PC-3 (cell line): ENCODE results near the gene RTTN. TPM values are rescaled to one million over a fixed set of nuclear protein-coding genes. Genes with fewer than 3 reads are reported as not detected.

Experiments
- ATAC-seq: fragments of 200-7000 bp; cut with Tn5 transposase; 2 replicates; pipeline ENCODE4 v1.9.1; 2020; ENCODE audit warnings: mild to moderate bottlenecking, moderate library complexity
- BruUV-seq: library from RNA; stranded (reverse); fragments of 400-500 nt; replicated peaks from 2 replicates; lab custom pipeline; 2021; lab: Mats Ljungman, UMichigan
- CTCF ChIA-PET: fragments of 300-600 bp; sonication (Branson Sonifier 250); formaldehyde crosslinking; loops from one replicate; lab custom pipeline; 2022; ENCODE audit warnings: antibody characterized with exemption; lab: Charles Lee
- POLR2A ChIA-PET: fragments of 300-600 bp; sonication (Branson Sonifier 250); formaldehyde crosslinking; loops from one replicate; lab custom pipeline; 2022; ENCODE audit warnings: antibody characterized with exemption; ENCODE audit not compliant: unreplicated experiment; lab: Charles Lee
- DNase-seq: peaks from one replicate; pipeline ENCODE4 v3.0.0-alpha.2; 2015
- H2AFZ ChIP-seq: fragments of 300-600 bp; sonication (generic); 2 replicates; pipeline ENCODE4 v1.6.0; 2016; ENCODE audit warnings: antibody characterized with exemption, low read length
- H3F3A ChIP-seq: fragments of 300-600 bp; sonication (generic); one replicate; pipeline ENCODE4 v1.6.0; 2017; ENCODE audit warnings: antibody characterized with exemption, low read length, control low read depth, mild to moderate bottlenecking; ENCODE audit not compliant: unreplicated experiment
- H3K27ac ChIP-seq: fragments of 300-600 bp; sonication (generic); 2 replicates; pipeline ENCODE4 v1.5.1; 2016; ENCODE audit warnings: mild to moderate bottlenecking, low read length
- H3K27me3 ChIP-seq: fragments of 300-600 bp; sonication (generic); 2 replicates; pipeline ENCODE4 v1.6.1; 2016; ENCODE audit warnings: low read length, mixed read lengths
- H3K36me3 ChIP-seq: fragments of 300-600 bp; sonication (generic); 2 replicates; pipeline ENCODE4 v1.6.1; 2016; ENCODE audit warnings: low read depth, mixed run types, low read length, mixed read lengths
- H3K4me1 ChIP-seq: fragments of 300-600 bp; sonication (generic); 2 replicates; pipeline ENCODE4 v1.5.1; 2016; ENCODE audit warnings: low read length; ENCODE audit not compliant: insufficient read depth
- H3K4me2 ChIP-seq: fragments of 300-600 bp; sonication (generic); 2 replicates; pipeline ENCODE4 v1.6.0; 2016; ENCODE audit warnings: low read length
- H3K4me3 ChIP-seq: fragments of 300-600 bp; sonication (generic); 2 replicates; pipeline ENCODE4 v1.5.1; 2016; ENCODE audit warnings: mild to moderate bottlenecking, low read length, mixed read lengths
- H3K79me2 ChIP-seq: fragments of 300-600 bp; sonication (generic); 2 replicates; pipeline ENCODE4 v1.6.1; 2017; ENCODE audit warnings: low read length, mixed read lengths
- H3K9ac ChIP-seq: fragments of 300-600 bp; sonication (generic); 2 replicates; pipeline ENCODE4 v1.6.0; 2016; ENCODE audit warnings: mild to moderate bottlenecking, low read length
- H3K9me2 ChIP-seq: fragments of 300-600 bp; sonication (generic); replicated peaks from 2 replicates; pipeline ENCODE4 v1.6.1; 2016; ENCODE audit warnings: mixed run types, low read length, mixed read lengths
- H3K9me3 ChIP-seq: fragments of 300-600 bp; sonication (generic); 2 replicates; pipeline ENCODE4 v1.6.1; 2016; ENCODE audit warnings: low read length, mixed read lengths
- H4K20me1 ChIP-seq: fragments of 300-600 bp; sonication (generic); 2 replicates; pipeline ENCODE4 v1.6.1; 2016; ENCODE audit warnings: low read length, mixed read lengths
- CTCF ChIP-seq: fragments of 300-600 bp; sonication (generic); conservative IDR thresholded peaks from 2 replicates; pipeline ENCODE4 v1.5.1; 2017; ENCODE audit warnings: antibody characterized with exemption, low read depth, mild to moderate bottlenecking, low read length
- EZH2 ChIP-seq: fragments of 300-600 bp; sonication (generic); IDR thresholded peaks from one replicate; pipeline ENCODE4 v1.6.1; 2017; ENCODE audit warnings: antibody characterized with exemption, mild to moderate bottlenecking, low read length; ENCODE audit not compliant: unreplicated experiment
- EZH2phosphoT487 ChIP-seq: fragments of 300-600 bp; sonication (generic); IDR thresholded peaks from 2 replicates; pipeline ENCODE4 v1.6.1; 2018; ENCODE audit warnings: mild to moderate bottlenecking, antibody characterized with exemption, low read length, borderline replicate concordance
- intact Hi-C: fragments of 100-400 bp; cut with micrococcal nuclease; formaldehyde crosslinking; loops from 2 replicates; pipeline ENCODE4 v1.9.0; 2023
- total RNA-seq: library from RNA; depleted of rRNA; stranded (reverse); fragments of >200 nt; gene quantifications from 2 replicates; pipeline ENCODE4 v1.2.3, GENCODE V29; 2014

The RTTN gene
- total RNA-seq, 1 experiment from 2014 or later, result 24.7 TPM

GRCh38 chr18:70128271-70128670 lies 77.2 kb downstream of the RTTN start:
- TF ChIP-seq EZH2 (no peak), CTCF (no peak), EZH2phosphoT487 (no peak)
- BruUV-seq, result no TSS peak
- ChIA-PET POLR2A (no interaction called here), CTCF (no interaction called here)
- Histone ChIP-seq H3K4me2 (no peak overlapping the region), H3K4me3 (no peak overlapping the region), H3K4me1 (0 out of 2 replicates have a peak, but pooled peaks cover 6% of the 10 kb centered on the region), H3F3A (no peaks in the 10 kb centered on the region), H3K36me3 (peaks cover 2% of the 10 kb centered on the region; the same call in 1 of the 2 replicates), H3K9me3 (no peaks in the 10 kb centered on the region), H3K79me2 (no peaks in the 10 kb centered on the region), H3K27me3 (no peaks in the 10 kb centered on the region), H3K9me2 (no peaks in the 10 kb centered on the region), H3K27ac (no peak overlapping the region), H4K20me1 (no peaks in the 10 kb centered on the region), H2AFZ (no peak overlapping the region), H3K9ac (no peak overlapping the region)
- intact Hi-C loops, result no loop called here
- no peak for ATAC-seq
- DNase-seq, result no peak

GRCh38 chr18:70127359-70127758 lies 78.1 kb downstream of the RTTN start:
- intact Hi-C loops, result no loop called here
- BruUV-seq, result no TSS peak
- no peak for DNase-seq
- Histone ChIP-seq H3K9me3 (no peaks in the 10 kb centered on the region), H3K4me1 (no peaks in the 10 kb centered on the region), H3K4me2 (no peak overlapping the region), H3K27ac (no peak overlapping the region), H3K27me3 (no peaks in the 10 kb centered on the region), H3K4me3 (no peak overlapping the region), H4K20me1 (no peaks in the 10 kb centered on the region), H2AFZ (no peak overlapping the region), H3K36me3 (peaks cover 2% of the 10 kb centered on the region; the same call in 1 of the 2 replicates), H3F3A (no peaks in the 10 kb centered on the region), H3K79me2 (no peaks in the 10 kb centered on the region), H3K9me2 (no peaks in the 10 kb centered on the region), H3K9ac (no peak overlapping the region)
- no peak for TF ChIP-seq EZH2phosphoT487
- POLR2A ChIA-PET, result no interaction called here
- CTCF ChIA-PET, result no interaction called here
- ATAC-seq, result no peak

GRCh38 chr18:70126832-70127231 lies 78.7 kb downstream of the RTTN start:
- Histone ChIP-seq H3K4me1 (no peaks in the 10 kb centered on the region), H3K79me2 (no peaks in the 10 kb centered on the region), H3K27me3 (no peaks in the 10 kb centered on the region), H3K36me3 (peaks cover 2% of the 10 kb centered on the region; the same call in 1 of the 2 replicates), H3K27ac (no peak overlapping the region), H4K20me1 (no peaks in the 10 kb centered on the region), H3K4me2 (no peak overlapping the region), H3K9me2 (no peaks in the 10 kb centered on the region), H2AFZ (no peak overlapping the region), H3K4me3 (no peak overlapping the region), H3F3A (no peaks in the 10 kb centered on the region), H3K9ac (no peak overlapping the region), H3K9me3 (no peaks in the 10 kb centered on the region)
- no peak for ATAC-seq
- DNase-seq, result no peak
- TF ChIP-seq CTCF (no peak), EZH2 (no peak), EZH2phosphoT487 (no peak)
- CTCF ChIA-PET, result no interaction called here
- POLR2A ChIA-PET, result no interaction called here
- intact Hi-C loops, result no loop called here
- BruUV-seq, result no TSS peak
